A673 (cell line): ENCODE results near the gene CLK4.

Source experiments
- CTCF ChIP-seq: fragments of 300-800, 200-600 bp; sonication (generic); conservative IDR thresholded peaks from 2 replicates; pipeline ENCODE4 v1.5.1; 2017; ENCODE audit warnings: low read depth, mild to moderate bottlenecking, antibody characterized with exemption, low read length, moderate library complexity, mixed read lengths
- EZH2 ChIP-seq: fragments of 200-600 bp; sonication (generic); IDR thresholded peaks from 2 replicates; pipeline ENCODE4 v1.6.1; 2017; ENCODE audit warnings: borderline replicate concordance, low read depth, mild to moderate bottlenecking, mixed read lengths, antibody characterized with exemption, low read length; ENCODE audit not compliant: poor library complexity, severe bottlenecking

GRCh38 chr5:178627259-178627598, 379 bp upstream of the CLK4 start:
- TF ChIP-seq CTCF (no peak), EZH2 (no peak)
